ENCODE measurements around the gene HOXD10.

The HOXD10 gene

DNA sequence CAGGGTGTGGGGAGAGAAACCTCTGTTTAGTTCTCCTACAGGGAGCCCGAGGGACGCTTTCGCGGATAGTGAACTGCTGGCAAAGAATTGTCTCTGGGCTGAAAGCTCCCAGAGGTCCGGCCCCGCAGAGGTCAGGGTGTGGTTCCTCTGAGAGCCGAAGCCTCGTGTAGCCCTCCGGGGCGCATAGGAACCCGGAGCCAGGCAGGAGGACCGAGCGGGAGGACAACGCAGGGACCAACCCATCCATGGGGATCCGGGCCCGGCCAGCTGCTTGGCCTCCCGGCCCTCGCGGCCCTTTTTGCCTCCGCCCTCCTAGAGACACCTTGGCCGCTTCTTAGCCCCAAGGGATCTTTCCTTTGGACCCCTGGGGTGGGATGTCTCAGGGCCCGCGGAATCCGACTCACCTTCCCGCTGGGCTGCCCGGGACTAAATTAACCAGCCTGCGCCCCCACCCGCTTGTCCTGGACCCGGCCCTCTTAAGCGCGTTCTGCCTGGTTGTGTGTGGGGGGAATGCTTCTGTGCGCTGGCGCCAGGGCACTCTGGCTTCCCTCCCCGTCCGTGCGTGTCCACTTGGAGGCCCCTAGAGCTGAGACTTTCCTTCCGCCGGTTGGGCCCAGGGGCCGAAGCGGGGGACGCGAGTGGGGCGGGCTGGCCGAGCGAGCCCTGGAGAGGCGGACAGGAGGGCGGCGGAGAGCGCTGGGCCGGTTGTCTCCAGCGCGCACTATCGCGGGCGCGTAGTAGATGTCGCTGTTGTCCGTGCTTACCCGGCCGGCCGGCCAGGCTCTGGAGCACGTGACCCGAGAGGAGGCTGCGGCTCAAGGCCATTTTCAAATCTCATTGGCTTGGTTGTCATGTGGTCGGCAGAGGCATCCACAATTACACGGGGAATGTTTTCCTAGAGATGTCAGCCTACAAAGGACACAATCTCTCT, at the start of gene HOXD10:
Gene HOXD10 (plus strand): TSS at position 896 of the 931 bp plus-strand sequence. CDS start 56 bp downstream, outside the sequence.
- no peak for DNase-seq (ENCODE audit: low read depth in 2 of 2)

- no peak for DNase-seq (ENCODE audit: low read depth in 2 of 2)
These were observed 48.8 kb upstream of the HOXD10 start for GRCh38 chr2:176067589-176068418.

- DNase-seq (ENCODE audit: low read depth in 2 of 2): no peak
These were observed 48.2 kb upstream of the HOXD10 start for GRCh38 chr2:176068419-176068832.

- DNase-seq (ENCODE audit: low read depth in 2 of 2): no peak
These were observed 45.0 kb upstream of the HOXD10 start for GRCh38 chr2:176071330-176072291.

- DNase-seq (ENCODE audit: low read depth in 2 of 2): no peak
These were observed 44.3 kb upstream of the HOXD10 start for GRCh38 chr2:176072292-176072669.

DNA sequence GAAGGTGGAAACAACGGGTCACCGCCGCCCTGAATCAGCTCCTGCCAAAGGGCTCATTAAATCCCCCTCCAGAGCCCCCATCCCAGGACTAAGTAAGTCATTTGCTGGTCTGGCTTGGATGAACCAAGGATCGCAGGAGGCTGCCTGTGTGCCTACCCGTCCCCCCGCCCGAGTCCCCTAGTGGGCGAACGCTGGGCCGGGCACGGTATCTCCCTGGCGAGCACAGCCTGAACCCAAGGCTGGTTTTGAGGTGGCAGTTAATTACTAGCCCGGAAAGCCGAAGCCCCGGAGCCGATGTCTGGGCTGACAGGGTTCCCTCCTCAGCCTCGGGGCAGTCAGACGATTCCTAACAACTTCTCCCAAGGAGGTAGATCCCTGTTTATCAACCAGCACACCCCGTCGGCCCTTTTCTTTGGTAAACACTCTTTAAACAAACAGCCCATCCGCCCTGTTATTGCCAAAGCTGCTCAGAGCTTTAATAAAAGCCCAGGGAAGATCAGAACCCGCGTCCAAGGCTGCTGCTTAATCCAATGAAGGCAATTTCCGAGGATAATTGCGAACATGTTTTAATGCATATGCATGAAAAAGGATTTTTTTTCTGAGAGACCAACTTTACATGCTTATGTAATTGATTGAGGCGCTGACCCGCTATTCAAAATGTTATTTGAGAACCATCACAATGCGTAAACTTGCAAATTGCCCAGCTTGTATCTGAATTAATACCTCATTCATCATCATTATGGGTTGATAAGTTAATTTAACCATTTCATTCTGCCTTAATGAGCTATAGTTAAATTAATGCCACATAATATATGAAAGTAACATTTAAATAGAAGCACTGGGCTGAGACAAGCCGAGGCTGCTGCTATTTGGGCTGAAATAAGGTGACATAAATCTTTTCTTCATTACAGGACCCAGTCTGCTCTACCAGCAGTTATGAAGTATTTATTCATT, 43.4 kb upstream of the HOXD10 start:
- no peak for DNase-seq (ENCODE audit: low read depth in 2 of 2)

- no peak for DNase-seq (ENCODE audit: low read depth in 2 of 2)
These were observed 41.6 kb upstream of the HOXD10 start for GRCh38 chr2:176074919-176075425.

DNA sequence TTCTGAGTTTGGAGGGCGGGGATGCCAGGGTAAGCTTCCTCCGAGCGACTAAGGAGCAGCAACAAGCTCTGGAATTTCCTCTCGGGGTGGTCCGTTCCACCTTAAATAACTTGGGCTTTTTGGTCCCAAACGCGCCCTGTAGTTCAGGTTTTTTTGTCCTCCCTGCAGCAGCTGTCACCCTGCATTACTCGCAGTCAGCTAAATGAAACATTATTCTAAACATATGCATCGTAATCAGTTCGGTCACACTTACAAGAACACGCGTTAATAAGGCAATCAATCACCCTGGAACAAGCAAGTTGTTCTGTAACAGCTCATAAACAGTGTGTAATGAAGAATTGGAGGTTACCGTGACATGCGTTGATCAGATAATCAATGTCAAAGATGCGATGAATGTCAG, 41.1 kb upstream of the HOXD10 start:
- DNase-seq (ENCODE audit: low read depth in 2 of 2): no peak

DNA sequence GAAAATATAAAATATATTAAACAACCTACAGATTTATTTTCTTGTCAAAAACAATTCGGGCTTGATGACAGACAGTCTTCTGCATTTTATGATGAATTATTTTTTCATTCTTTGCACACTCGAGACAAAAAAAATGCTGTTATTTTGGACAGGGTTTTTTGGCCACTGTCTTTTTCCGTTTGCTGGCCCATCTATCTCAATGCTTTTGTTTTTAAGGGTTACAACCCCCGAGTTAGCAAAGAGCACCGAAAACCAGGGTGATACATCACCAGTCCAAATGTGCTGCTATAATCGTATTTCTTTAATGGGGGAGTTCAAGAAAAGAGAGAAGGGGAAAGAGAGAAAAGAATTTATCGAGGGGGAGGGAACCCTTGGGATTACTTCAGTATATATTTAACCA, 40.5 kb upstream of the HOXD10 start:
- no peak for DNase-seq (ENCODE audit: low read depth in 2 of 2)

GRCh38 chr2:176076796-176077195, 39.8 kb upstream of the HOXD10 start:
- DNase-seq (ENCODE audit: low read depth in 2 of 2): no peak

DNA sequence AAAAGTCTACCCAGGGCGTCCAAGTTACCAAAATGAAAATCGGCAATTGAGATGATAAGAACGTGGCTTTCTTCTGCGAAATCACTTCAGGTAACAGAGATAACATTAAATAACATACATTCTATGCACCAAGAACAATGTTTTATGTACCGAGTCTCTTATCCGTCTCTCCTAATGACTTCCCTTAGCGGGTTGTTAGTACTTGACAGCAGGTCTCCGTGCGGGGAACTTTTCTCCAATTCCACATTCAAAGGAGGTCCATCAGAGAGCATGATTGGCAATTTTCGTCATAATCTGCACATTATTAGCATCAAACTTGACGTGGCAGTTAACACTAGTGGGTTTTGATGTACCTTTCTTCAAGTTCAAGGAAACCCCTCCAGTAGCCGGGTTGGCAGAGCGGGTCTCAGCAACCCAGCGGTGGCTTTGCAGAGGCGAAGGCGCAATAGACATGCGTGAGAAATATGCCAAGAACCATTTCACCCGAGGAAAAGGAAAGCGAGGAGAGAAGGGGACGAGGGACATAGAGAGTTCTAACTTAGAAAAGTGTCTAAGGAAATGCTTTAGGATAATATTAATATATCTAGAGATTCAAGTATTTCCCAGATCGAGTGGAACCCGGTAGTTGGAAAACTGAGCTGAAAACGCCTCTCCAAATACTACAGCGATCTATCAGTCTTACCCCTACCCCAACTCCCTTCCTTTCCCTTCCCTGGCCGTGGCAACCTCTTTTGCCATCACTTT, 37.9 kb upstream of the HOXD10 start:
- DNase-seq (ENCODE audit: low read depth in 2 of 2): no peak

GRCh38 chr2:176079285-176079830, 37.2 kb upstream of the HOXD10 start:
- no peak for DNase-seq (ENCODE audit: low read depth in 2 of 2)

- no peak for DNase-seq (ENCODE audit: low read depth in 2 of 2)
These were observed 36.6 kb upstream of the HOXD10 start for GRCh38 chr2:176079831-176080539.

DNA sequence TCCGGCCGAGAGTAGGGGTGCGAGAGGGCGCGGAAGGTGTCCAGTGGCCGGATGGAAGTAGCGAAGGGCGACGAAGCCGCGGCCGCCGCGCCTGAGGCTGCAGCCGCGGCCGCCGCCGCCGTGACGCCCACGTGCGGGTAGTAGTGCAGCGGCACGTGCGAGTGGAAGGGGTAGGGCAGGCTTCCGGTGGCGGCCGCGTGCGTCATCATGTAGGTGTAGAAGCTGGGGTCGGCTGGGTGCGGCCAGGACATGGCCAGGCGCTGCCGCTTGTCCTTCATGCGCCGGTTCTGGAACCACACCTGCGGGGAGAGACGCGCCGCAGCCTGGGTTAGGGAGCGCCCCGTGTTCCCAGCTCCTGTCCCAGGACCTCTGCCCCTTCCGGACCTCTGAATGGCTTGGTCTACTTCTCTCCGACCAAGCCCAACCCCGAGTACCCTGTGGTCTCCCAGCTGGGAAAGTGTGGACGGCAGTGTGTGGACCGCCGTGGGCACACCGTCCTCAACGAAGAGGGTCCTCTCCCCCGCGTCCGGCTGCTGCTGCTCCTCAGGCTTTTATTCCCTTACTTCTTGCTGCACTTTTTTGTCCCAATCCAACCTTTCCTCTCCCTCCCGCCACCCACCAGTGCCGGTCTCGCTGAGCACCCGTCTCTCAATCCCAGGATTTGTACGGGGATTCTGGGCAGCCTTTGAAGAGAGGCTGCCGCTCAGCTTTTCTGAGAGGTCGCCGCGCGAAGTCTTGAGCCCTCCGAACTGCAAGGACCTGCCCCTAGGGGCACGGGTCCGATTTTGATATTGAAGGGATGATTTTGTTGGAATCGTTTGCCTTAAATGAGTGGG, 35.8 kb upstream of the HOXD10 start:
- no peak for DNase-seq (ENCODE audit: low read depth in 2 of 2)

- no peak for DNase-seq (ENCODE audit: low read depth in 2 of 2)
These were observed 35.2 kb upstream of the HOXD10 start for GRCh38 chr2:176081376-176081836.

DNA sequence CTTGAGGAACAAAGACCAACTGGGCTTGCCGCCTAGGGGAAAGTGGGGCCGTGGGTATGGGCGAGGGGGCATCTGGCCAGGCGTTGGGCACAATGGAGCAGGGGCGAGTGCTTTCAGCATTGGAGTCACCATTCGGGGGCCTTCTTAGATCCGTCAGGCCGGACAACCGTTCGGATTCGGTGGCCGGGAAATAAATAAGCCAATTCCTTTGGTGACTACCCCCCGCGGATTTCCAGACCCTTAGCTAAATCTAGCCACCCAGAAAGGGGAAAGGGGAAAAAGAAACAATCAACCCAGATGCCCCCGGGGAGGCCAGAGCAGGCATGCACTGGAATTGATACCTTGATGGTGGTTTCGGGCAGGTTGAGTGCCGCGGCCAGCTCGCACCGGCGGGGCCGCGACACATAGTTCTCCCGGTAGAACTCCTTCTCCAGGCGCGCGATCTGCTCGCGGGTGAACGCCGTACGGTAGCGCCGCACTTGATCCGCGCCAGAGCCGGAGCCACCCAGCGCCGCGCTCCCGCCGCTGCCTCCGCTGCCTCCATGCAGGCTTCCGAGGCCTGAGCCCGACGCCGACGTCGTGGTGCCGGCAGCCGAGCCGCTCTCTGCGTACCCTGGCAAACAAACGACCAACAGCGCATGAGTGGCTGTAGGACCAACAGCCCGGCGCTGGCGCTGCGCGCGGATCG, 34.6 kb upstream of the HOXD10 start:
- DNase-seq (ENCODE audit: low read depth in 2 of 2): no peak

GRCh38 chr2:176082525-176082823, 34.1 kb upstream of the HOXD10 start:
- DNase-seq (ENCODE audit: low read depth in 2 of 2): no peak
